Panc1 (cell line): ENCODE measurements around the gene RNU7-1. TPM values are rescaled to one million over a fixed set of nuclear protein-coding genes. Genes with fewer than 3 reads are reported as not detected.

Source experiments
- ATAC-seq: fragments of 200-7000 bp; cut with Tn5 transposase; 2 replicates; pipeline ENCODE4 v1.9.1; 2020; ENCODE audit warnings: mild to moderate bottlenecking, moderate library complexity
- BruUV-seq: library from RNA; stranded (reverse); fragments of 400-500 nt; replicated peaks from 2 replicates; lab custom pipeline; 2021; lab: Mats Ljungman, UMichigan
- CTCF ChIA-PET: fragments of 300-600 bp; sonication (Branson Sonifier 250); formaldehyde crosslinking; loops from one replicate; lab custom pipeline; 2022; ENCODE audit warnings: antibody characterized with exemption; lab: Charles Lee
- POLR2A ChIA-PET: fragments of 300-600 bp; sonication (Branson Sonifier 250); formaldehyde crosslinking; loops from one replicate; lab custom pipeline; 2022; ENCODE audit warnings: antibody characterized with exemption; lab: Charles Lee
- DNase-seq: peaks from one replicate; pipeline ENCODE4 v3.0.0-alpha.2; 2010; ENCODE audit warnings: low read depth, low spot score
- H3K27ac ChIP-seq: 2 replicates; pipeline ENCODE4 v1.5.1; 2011; ENCODE audit warnings: mild to moderate bottlenecking, low read length, inconsistent platforms
- H3K27me3 ChIP-seq: fragments of 200-500 bp; sonication (Bioruptor generic); 2 replicates; pipeline ENCODE4 v1.6.0; 2014; ENCODE audit warnings: low read length, inconsistent platforms; ENCODE audit not compliant: control insufficient read depth, insufficient read depth
- H3K36me3 ChIP-seq: fragments of 200-500 bp; sonication (Bioruptor generic); 2 replicates; pipeline ENCODE4 v1.5.1; 2014; ENCODE audit warnings: inconsistent platforms, mild to moderate bottlenecking, low read length, moderate library complexity; ENCODE audit not compliant: control insufficient read depth, insufficient read depth
- H3K4me1 ChIP-seq: 2 replicates; pipeline ENCODE4 v1.5.1; 2011; ENCODE audit warnings: inconsistent platforms, mild to moderate bottlenecking, low read length, moderate library complexity; ENCODE audit not compliant: control insufficient read depth, insufficient read depth
- H3K4me3 ChIP-seq, 2 experiments: 2 replicates each; pipeline ENCODE4 v1.5.1; 2011 to 2012; ENCODE audit warnings: low read depth in 2 of 2, low read length in 2 of 2, mild to moderate bottlenecking in 2 of 2, inconsistent platforms in 1 of 2, moderate library complexity in 1 of 2
- H3K9me3 ChIP-seq: fragments of 200-500 bp; sonication (Bioruptor generic); 2 replicates; pipeline ENCODE4 v1.5.1; 2014; ENCODE audit warnings: low read depth, mild to moderate bottlenecking, inconsistent platforms, low read length, moderate library complexity; ENCODE audit not compliant: control insufficient read depth, insufficient read depth
- CTCF ChIP-seq: fragments of 450-650 bp; IDR thresholded peaks from 2 replicates; pipeline ENCODE4 v1.5.1; 2017; ENCODE audit warnings: mild to moderate bottlenecking
- POLR2AphosphoS5 ChIP-seq: IDR thresholded peaks from 2 replicates; pipeline ENCODE4 v1.6.1; 2012; ENCODE audit warnings: mild to moderate bottlenecking, low read depth, low read length, moderate library complexity
- REST ChIP-seq, 2 experiments: IDR thresholded peaks; 2 replicates each; pipeline ENCODE4 v1.6.1; 2011 to 2012; ENCODE audit warnings: low read depth in 2 of 2, control low read depth in 1 of 2, low read length in 1 of 2, mild to moderate bottlenecking in 1 of 2, moderate library complexity in 1 of 2; ENCODE audit not compliant: insufficient read depth in 1 of 2
- SIN3A ChIP-seq: IDR thresholded peaks from 2 replicates; pipeline ENCODE4 v1.6.1; 2012; ENCODE audit warnings: low read depth, mild to moderate bottlenecking, low read length, moderate library complexity, borderline replicate concordance; ENCODE audit not compliant: insufficient read depth
- TCF7L2 ChIP-seq: IDR thresholded peaks from 2 replicates; pipeline ENCODE4 v1.6.1; 2011; ENCODE audit warnings: mild to moderate bottlenecking, low read depth, low read length, inconsistent platforms
- in situ Hi-C: cut with HindIII; loops from 2 replicates; pipeline ENCODE4 v1.10.0; 2016; ENCODE audit warnings: low sequenced_read_pairs, low pct_unique_long_range_greater_than_20kb
- intact Hi-C: fragments of 100-400 bp; cut with micrococcal nuclease; formaldehyde crosslinking; loops from one replicate; pipeline ENCODE4 v1.10.0; 2022; ENCODE audit not compliant: unreplicated experiment
- total RNA-seq: library from RNA; stranded (reverse); gene quantifications from one replicate; pipeline ENCODE4 v1.2.1, GENCODE V29; 2021; ENCODE audit not compliant: unreplicated experiment

The RNU7-1 gene
- total RNA-seq, 1 experiment from 2014 or later = not detected

GRCh38 chr12:6959058-6959804 is 15.6 kb downstream of the RNU7-1 start:
- CTCF ChIA-PET = no interaction called here
- ATAC-seq (no peak), DNase-seq (no peak)
- H3K27me3 ChIP-seq = no peaks in the 10 kb centered on the region
- no peak overlapping the region for H3K27ac ChIP-seq
- TF ChIP-seq REST (IDR thresholded peaks at IDR 0.05; ENCODE audit: insufficient read depth in 1 of 2, low read depth in 2 of 2, low read length in 1 of 2) (no peak), CTCF (no peak), POLR2AphosphoS5 (no peak), SIN3A (no peak), TCF7L2 (no peak)
- H3K9me3 ChIP-seq = no peaks in the 10 kb centered on the region
- peaks cover 13% of the 10 kb centered on the region for H3K4me1 ChIP-seq
- in situ Hi-C loops (no loop called here), intact Hi-C loops (no loop called here)
- H3K4me3 ChIP-seq = no peak overlapping the region
- POLR2A ChIA-PET = no interaction called here
- BruUV-seq = no TSS peak
- peaks cover 11% of the 10 kb centered on the region; the same call in 1 of the 2 replicates for H3K36me3 ChIP-seq

DNA sequence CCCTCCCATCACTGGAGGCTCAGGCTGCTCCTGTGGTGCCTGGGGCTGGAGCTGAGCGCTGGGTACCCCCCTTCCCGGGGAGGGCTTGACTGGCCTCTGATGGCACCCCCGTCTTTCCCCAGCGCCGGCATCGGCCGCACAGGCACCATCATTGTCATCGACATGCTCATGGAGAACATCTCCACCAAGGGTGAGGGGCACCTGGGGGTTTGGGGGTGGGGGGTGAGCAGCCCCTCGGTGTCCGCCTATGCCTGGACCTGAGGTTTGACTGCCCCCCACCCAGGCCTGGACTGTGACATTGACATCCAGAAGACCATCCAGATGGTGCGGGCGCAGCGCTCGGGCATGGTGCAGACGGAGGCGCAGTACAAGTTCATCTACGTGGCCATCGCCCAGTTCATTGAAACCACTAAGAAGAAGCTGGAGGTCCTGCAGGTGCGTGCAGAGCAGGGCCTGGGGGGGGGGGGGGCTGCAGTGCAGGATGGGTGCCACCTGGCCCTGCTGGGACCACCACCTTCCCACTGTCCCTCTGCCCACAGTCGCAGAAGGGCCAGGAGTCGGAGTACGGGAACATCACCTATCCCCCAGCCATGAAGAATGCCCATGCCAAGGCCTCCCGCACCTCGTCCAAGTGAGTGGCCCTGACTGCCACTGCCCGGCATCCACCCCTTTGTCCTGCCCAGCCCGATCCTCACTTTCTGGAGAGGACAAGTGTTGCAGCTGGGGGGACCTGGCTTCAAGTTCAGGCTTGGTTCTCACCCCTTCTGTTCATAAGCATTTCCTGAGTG is 16.4 kb downstream of the RNU7-1 start:
- Histone ChIP-seq H3K9me3 (no peaks in the 10 kb centered on the region), H3K4me3 (no peak overlapping the region), H3K4me1 (peaks cover 13% of the 10 kb centered on the region), H3K27me3 (no peaks in the 10 kb centered on the region), H3K36me3 (peaks cover 11% of the 10 kb centered on the region; the same call in 1 of the 2 replicates), H3K27ac (no peak overlapping the region)
- TF ChIP-seq REST (IDR thresholded peaks at IDR 0.05; ENCODE audit: insufficient read depth in 1 of 2, low read depth in 2 of 2, low read length in 1 of 2) = no peak
- no peak for TF ChIP-seq POLR2AphosphoS5
- ChIA-PET CTCF (interaction anchor here (0.9 to 1.4 kb wide), 2 partner anchors 15 to 108 kb away, joined by 3 to 4 read pairs; partner anchors contain the start of gene USP5), POLR2A (no interaction called here)
- DNase-seq (no peak), ATAC-seq (no peak)
- in situ Hi-C loops (no loop called here), intact Hi-C loops (no loop called here)
- BruUV-seq = no TSS peak
